HepG2 (cell line): Measurements from ENCODE around the gene ZBTB46. TPM values are rescaled to one million over a fixed set of nuclear protein-coding genes. Genes with fewer than 3 reads are reported as not detected.

Experiments used
- JUND ChIP-seq: sonication (generic); formaldehyde crosslinking; IDR thresholded peaks from 2 replicates; pipeline ENCODE4 v1.8.0; 2022; ENCODE audit warnings: mild to moderate bottlenecking, missing genetic modification reagents
- KDM4B ChIP-seq: sonication (generic); formaldehyde crosslinking; IDR thresholded peaks from 2 replicates; pipeline ENCODE4 v1.4.0; 2020; ENCODE audit warnings: missing genetic modification reagents
- MAFK ChIP-seq, 2 experiments: IDR thresholded peaks in 1 of 2; conservative IDR thresholded peaks in 1 of 2; 2 replicates each; pipeline ENCODE4 v1.6.1; 2011; ENCODE audit warnings: improper control_type of control experiment in 2 of 2, low read length in 2 of 2
- MIXL1 ChIP-seq: IDR thresholded peaks from 2 replicates; pipeline ENCODE4 v1.6.1; 2016
- NCOA5 ChIP-seq: sonication (generic); formaldehyde crosslinking; IDR thresholded peaks from 2 replicates; pipeline ENCODE4 v1.4.0; 2020; ENCODE audit warnings: missing genetic modification reagents
- RXRA ChIP-seq: sonication (generic); formaldehyde crosslinking; IDR thresholded peaks from 2 replicates; pipeline ENCODE4 v1.5.1; 2020; ENCODE audit warnings: missing genetic modification reagents
- SKI ChIP-seq: fragments of 450-650 bp; IDR thresholded peaks from one replicate; pipeline ENCODE4 v1.6.1; 2018; ENCODE audit warnings: mild to moderate bottlenecking; ENCODE audit not compliant: partially characterized antibody
- TAF15 ChIP-seq: fragments of 200-400 bp; formaldehyde crosslinking; IDR thresholded peaks from one replicate; pipeline ENCODE4 v1.6.1; 2018; ENCODE audit warnings: mild to moderate bottlenecking, low read depth, low read length; ENCODE audit not compliant: poor library complexity, severe bottlenecking
- ZNF317 ChIP-seq: sonication (generic); formaldehyde crosslinking; IDR thresholded peaks from 2 replicates; pipeline ENCODE4 v1.5.0; 2020; ENCODE audit warnings: mild to moderate bottlenecking, missing genetic modification reagents
- ZNF460 ChIP-seq: sonication (generic); formaldehyde crosslinking; IDR thresholded peaks from 2 replicates; pipeline ENCODE4 v1.5.1; 2020; ENCODE audit warnings: missing genetic modification reagents, mild to moderate bottlenecking, borderline replicate concordance
- ZNF549 ChIP-seq: sonication (generic); formaldehyde crosslinking; IDR thresholded peaks from 2 replicates; pipeline ENCODE4 v1.5.0; 2020; ENCODE audit warnings: missing genetic modification reagents
- ZNF773 ChIP-seq: sonication (generic); formaldehyde crosslinking; IDR thresholded peaks from 2 replicates; pipeline ENCODE4 v1.4.0; 2020; ENCODE audit warnings: missing genetic modification reagents, borderline replicate concordance
- polyA plus RNA-seq, 8 experiments: library from polyadenylated mRNA; depleted of rRNA in 3 of 8; stranded (reverse) in 7 of 8; unstranded in 1 of 8; fragments of >200 nt; fragmentation: Illumina TruSeq in 4 of 8; extraction: Trizol in 4 of 8; gene quantifications; 2 replicates each; pipeline versions ENCODE4 v1.2.1 to v1.2.3, GENCODE V29; 2011 to 2016; ENCODE audit warnings: low read depth in 4 of 8, missing spikeins in 1 of 8, mixed read lengths in 1 of 8; ENCODE audit not compliant: insufficient read depth in 1 of 8
- total RNA-seq, 5 experiments: library from RNA; depleted of rRNA; stranded (reverse); fragments of >200 nt; fragmentation: Illumina TruSeq; extraction: Trizol; gene quantifications; 2 replicates each; pipeline ENCODE4 v1.2.3, GENCODE V29; 2016; ENCODE audit warnings: low read depth in 1 of 5
- TF ChIP-seq, protein P1 (sequence below): sonication (generic); formaldehyde crosslinking; IDR thresholded peaks from 2 replicates; pipeline ENCODE4 v1.5.0; 2020; ENCODE audit warnings: missing genetic modification reagents, mild to moderate bottlenecking, borderline replicate concordance
- TF ChIP-seq, protein P2 (sequence below): sonication (generic); formaldehyde crosslinking; IDR thresholded peaks from 2 replicates; pipeline ENCODE4 v1.9.0; 2022; ENCODE audit warnings: missing genetic modification reagents, mild to moderate bottlenecking, borderline replicate concordance
- TF ChIP-seq, protein P3 (sequence below): sonication (generic); formaldehyde crosslinking; IDR thresholded peaks from 2 replicates; pipeline ENCODE4 v1.4.0; 2020; ENCODE audit warnings: missing genetic modification reagents, borderline replicate concordance
- TF ChIP-seq, protein P4 (sequence below): sonication (generic); formaldehyde crosslinking; IDR thresholded peaks from 2 replicates; pipeline ENCODE4 v1.4.0; 2020; ENCODE audit warnings: missing genetic modification reagents; ENCODE audit errors: not compliant biosample characterization
- TF ChIP-seq, protein P5 (sequence below): sonication (generic); formaldehyde crosslinking; IDR thresholded peaks from 2 replicates; pipeline ENCODE4 v1.4.0; 2020; ENCODE audit warnings: missing genetic modification reagents, borderline replicate concordance

Gene ZBTB46
- total and polyA plus RNA-seq, 2 of the 13 experiments (the other 11 are each of a cell fraction or from before 2014, with no cell fraction given): 1.6 to 13.5 TPM

DNA sequence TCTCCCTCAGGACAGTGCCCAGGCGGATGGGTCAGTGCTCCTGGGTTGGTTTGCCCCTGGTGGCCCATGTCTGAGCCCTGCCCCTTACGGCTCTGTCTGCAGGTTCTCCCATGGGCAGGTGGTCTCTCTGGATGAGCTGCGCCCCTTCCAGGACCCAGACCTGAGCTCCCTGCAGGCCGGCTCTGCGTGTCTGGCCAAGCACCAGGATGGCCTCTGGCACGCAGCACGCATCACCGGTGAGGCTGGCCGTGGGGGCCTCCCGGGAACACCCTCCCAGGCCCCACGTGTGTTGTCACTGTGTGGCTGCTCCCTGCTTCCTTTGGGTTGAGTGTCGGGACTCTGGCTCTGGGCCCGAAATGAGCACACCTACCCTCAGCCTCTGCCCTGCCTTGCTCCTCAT is 97.9 kb downstream of the ZBTB46 start (continued):
- TF ChIP-seq NCOA5 (CRISPR knock-in tag): no peak
- TF ChIP-seq, protein P1, sequence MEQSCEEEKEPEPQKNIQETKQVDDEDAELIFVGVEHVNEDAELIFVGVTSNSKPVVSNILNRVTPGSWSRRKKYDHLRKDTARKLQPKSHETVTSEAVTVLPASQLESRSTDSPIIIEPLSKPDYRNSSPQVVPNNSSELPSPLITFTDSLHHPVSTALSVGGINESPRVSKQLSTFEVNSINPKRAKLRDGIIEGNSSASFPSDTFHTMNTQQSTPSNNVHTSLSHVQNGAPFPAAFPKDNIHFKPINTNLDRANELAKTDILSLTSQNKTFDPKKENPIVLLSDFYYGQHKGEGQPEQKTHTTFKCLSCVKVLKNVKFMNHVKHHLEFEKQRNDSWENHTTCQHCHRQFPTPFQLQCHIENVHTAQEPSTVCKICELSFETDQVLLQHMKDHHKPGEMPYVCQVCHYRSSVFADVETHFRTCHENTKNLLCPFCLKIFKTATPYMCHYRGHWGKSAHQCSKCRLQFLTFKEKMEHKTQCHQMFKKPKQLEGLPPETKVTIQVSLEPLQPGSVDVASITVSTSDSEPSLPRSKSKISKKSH (CRISPR knock-in tag): peak; percentile 5; the same call in 1 of the 2 replicates
- TF ChIP-seq, protein P2, sequence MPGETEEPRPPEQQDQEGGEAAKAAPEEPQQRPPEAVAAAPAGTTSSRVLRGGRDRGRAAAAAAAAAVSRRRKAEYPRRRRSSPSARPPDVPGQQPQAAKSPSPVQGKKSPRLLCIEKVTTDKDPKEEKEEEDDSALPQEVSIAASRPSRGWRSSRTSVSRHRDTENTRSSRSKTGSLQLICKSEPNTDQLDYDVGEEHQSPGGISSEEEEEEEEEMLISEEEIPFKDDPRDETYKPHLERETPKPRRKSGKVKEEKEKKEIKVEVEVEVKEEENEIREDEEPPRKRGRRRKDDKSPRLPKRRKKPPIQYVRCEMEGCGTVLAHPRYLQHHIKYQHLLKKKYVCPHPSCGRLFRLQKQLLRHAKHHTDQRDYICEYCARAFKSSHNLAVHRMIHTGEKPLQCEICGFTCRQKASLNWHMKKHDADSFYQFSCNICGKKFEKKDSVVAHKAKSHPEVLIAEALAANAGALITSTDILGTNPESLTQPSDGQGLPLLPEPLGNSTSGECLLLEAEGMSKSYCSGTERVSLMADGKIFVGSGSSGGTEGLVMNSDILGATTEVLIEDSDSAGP (CRISPR knock-in tag): peak; percentile 55; the same call in 1 of the 2 replicates
- TF ChIP-seq, protein P3, sequence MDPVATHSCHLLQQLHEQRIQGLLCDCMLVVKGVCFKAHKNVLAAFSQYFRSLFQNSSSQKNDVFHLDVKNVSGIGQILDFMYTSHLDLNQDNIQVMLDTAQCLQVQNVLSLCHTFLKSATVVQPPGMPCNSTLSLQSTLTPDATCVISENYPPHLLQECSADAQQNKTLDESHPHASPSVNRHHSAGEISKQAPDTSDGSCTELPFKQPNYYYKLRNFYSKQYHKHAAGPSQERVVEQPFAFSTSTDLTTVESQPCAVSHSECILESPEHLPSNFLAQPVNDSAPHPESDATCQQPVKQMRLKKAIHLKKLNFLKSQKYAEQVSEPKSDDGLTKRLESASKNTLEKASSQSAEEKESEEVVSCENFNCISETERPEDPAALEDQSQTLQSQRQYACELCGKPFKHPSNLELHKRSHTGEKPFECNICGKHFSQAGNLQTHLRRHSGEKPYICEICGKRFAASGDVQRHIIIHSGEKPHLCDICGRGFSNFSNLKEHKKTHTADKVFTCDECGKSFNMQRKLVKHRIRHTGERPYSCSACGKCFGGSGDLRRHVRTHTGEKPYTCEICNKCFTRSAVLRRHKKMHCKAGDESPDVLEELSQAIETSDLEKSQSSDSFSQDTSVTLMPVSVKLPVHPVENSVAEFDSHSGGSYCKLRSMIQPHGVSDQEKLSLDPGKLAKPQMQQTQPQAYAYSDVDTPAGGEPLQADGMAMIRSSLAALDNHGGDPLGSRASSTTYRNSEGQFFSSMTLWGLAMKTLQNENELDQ (CRISPR knock-in tag): no peak
- TF ChIP-seq KDM4B (CRISPR knock-in tag): no peak
- TF ChIP-seq ZNF549: no peak
- TF ChIP-seq, protein P4, sequence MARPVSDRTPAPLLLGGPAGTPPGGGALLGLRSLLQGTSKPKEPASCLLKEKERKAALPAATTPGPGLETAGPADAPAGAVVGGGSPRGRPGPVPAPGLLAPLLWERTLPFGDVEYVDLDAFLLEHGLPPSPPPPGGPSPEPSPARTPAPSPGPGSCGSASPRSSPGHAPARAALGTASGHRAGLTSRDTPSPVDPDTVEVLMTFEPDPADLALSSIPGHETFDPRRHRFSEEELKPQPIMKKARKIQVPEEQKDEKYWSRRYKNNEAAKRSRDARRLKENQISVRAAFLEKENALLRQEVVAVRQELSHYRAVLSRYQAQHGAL: no peak
- TF ChIP-seq MAFK (conservative IDR thresholded peaks at IDR 0.05 in 1 of 2, IDR thresholded peaks at IDR 0.05 in 1 of 2; ENCODE audit: low read length in 2 of 2): no peak
- TF ChIP-seq TAF15: no peak
- TF ChIP-seq JUND (CRISPR knock-in tag): no peak
- TF ChIP-seq SKI: no peak
- TF ChIP-seq ZNF460 (CRISPR knock-in tag): no peak
- no peak for TF ChIP-seq RXRA (CRISPR knock-in tag)
- TF ChIP-seq, protein P5, sequence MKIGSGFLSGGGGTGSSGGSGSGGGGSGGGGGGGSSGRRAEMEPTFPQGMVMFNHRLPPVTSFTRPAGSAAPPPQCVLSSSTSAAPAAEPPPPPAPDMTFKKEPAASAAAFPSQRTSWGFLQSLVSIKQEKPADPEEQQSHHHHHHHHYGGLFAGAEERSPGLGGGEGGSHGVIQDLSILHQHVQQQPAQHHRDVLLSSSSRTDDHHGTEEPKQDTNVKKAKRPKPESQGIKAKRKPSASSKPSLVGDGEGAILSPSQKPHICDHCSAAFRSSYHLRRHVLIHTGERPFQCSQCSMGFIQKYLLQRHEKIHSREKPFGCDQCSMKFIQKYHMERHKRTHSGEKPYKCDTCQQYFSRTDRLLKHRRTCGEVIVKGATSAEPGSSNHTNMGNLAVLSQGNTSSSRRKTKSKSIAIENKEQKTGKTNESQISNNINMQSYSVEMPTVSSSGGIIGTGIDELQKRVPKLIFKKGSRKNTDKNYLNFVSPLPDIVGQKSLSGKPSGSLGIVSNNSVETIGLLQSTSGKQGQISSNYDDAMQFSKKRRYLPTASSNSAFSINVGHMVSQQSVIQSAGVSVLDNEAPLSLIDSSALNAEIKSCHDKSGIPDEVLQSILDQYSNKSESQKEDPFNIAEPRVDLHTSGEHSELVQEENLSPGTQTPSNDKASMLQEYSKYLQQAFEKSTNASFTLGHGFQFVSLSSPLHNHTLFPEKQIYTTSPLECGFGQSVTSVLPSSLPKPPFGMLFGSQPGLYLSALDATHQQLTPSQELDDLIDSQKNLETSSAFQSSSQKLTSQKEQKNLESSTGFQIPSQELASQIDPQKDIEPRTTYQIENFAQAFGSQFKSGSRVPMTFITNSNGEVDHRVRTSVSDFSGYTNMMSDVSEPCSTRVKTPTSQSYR (CRISPR knock-in tag): no peak
- TF ChIP-seq ZNF317 (CRISPR knock-in tag): no peak
- TF ChIP-seq ZNF773 (CRISPR knock-in tag): no peak
- no peak for TF ChIP-seq MIXL1 (CRISPR knock-in tag)
